Measurements from ENCODE around the gene NOL3.

Gene NOL3

GRCh38 chr16:67190041-67190440 lies 19.7 kb downstream of the NOL3 start, which contains the start of gene EXOC3L1:
Gene EXOC3L1, minus strand, starts transcription at chr16:67190136. Its CDS starts 460 bp downstream, at chr16:67189676.
- no peak for DNase-seq (ENCODE audit: low spot score)

DNA sequence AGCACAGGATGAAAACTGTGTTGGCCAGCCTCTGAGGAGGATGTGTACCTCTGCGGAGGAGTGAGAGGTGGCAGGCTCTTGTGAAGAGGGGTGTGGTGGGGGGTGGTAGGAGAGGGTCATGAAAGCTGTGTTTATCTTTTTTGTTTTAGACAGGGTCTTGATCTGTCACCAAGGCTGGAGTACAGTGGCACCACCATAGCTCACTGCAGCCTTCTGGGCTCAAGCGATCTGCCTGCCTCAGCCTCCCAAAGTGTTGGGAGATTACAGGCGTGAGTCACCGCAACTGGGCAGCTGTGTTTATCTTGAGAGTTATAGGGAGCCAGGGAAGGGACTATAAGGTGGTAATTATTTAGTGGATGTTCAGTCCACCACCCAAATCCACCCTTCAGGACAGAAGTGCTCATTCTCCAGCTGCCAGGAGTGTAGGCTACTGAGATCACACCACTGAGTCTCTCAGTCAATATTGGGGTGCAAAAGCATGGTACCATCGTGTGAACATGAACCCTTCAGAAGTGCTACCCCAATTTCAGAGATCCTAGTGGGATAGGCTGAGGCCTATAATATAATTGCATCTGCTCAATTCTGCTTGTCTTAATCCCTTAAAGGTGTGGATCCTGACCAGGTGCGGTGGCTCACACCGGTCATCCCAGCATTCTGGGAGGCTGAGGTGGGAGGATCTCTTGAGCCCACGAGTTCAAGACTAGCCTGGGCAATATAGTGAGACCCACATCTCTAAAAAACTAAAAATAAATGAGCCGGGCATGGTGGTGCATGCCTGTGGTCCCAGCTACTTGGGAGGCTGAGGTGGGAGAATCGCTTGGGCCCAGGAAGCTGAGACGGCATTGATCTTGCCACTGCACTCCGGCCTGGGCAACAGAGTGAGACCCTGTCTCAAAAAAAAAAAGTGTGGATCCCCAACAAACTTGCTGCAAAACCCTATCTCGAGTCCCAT lies 20.4 kb downstream of the NOL3 start:
- DNase-seq (ENCODE audit: low spot score): no peak

DNA sequence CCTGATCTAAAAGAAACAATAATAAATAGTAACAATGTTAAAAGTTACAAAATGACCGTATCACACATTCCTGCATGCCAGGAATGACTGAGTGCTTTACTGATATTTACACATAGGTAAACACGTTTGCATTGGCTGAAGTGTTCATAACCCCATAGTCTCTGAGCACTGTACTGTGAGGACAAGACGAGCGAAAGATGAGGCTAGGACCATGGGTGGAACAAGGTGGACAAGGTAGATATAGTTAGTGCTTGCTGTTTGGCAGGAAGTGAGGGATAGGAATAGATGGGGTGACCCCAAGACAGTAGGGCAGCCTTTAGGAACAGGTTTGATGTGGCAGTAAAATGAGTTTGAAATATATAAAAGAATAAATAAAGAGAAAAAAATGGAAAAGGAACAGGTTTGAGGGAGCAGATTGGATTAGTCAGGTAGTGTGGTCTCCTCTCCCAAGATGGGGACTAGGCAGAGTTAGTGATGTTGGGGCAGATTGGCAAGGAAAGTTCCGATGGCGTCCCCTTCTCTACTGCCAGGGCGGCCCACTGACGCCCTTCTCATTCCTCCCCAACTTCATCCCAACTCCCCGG lies 21.2 kb downstream of the NOL3 start:
- no peak for DNase-seq (ENCODE audit: low spot score)

- peak; percentile 95 for DNase-seq (ENCODE audit: low spot score)
These were observed 21.8 kb downstream of the NOL3 start, which contains the start of gene E2F4 for GRCh38 chr16:67191995-67192681. Gene E2F4, plus strand, starts transcription at chr16:67192155. Its CDS starts 73 bp downstream, at chr16:67192228.

DNA sequence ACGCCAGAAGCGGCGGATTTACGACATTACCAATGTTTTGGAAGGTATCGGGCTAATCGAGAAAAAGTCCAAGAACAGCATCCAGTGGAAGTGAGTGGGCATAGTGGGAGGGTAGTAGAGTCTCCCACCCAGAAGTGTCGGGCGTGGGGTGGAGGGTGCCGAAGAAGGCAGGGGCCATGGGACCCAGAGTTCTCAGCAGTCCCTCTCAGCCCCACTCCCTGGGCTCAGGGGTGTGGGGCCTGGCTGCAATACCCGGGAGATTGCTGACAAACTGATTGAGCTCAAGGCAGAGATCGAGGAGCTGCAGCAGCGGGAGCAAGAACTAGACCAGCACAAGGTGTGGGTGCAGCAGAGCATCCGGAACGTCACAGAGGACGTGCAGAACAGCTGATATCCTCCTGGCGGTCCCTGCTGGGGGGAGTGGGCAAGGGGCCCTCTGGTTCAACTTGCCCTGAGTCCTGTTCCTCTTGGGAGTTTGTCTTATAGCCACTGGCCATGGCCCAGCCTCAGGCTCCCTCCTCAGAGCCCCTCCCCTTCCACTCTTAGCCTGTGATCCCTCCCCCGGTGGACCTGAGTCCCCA lies 22.5 kb downstream of the NOL3 start:
- DNase-seq (ENCODE audit: low spot score): no peak

GRCh38 chr16:67193536-67193935 lies 23.2 kb downstream of the NOL3 start:
- no peak for DNase-seq (ENCODE audit: low spot score)

- DNase-seq (ENCODE audit: low spot score): no peak
These were observed 23.9 kb downstream of the NOL3 start for GRCh38 chr16:67194260-67194659.

GRCh38 chr16:67195676-67196075 lies 25.3 kb downstream of the NOL3 start:
- no peak for DNase-seq (ENCODE audit: low spot score)

- DNase-seq (ENCODE audit: low spot score): no peak
These were observed 26.5 kb downstream of the NOL3 start for GRCh38 chr16:67196881-67197280.

DNA sequence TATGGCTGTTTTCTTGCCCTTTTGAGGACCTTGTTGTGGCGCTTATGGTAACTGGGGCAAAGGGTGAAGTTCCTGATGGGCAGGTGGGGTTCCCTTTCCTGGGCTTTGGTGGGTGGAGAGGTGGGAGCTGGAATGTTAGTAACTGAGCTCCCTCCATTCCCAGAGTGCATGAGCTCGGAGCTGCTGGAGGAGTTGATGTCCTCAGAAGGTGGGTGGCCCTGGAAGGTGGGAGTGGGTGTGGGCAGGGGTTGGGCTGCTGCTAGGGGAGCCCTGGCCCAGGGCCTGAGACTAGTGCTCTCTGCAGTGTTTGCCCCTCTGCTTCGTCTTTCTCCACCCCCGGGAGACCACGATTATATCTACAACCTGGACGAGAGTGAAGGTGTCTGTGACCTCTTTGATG lies 27.4 kb downstream of the NOL3 start:
- no peak for DNase-seq (ENCODE audit: low spot score)

- DNase-seq (ENCODE audit: low spot score): peak; percentile 79
These were observed 27.9 kb downstream of the NOL3 start for GRCh38 chr16:67198238-67198734.

DNA sequence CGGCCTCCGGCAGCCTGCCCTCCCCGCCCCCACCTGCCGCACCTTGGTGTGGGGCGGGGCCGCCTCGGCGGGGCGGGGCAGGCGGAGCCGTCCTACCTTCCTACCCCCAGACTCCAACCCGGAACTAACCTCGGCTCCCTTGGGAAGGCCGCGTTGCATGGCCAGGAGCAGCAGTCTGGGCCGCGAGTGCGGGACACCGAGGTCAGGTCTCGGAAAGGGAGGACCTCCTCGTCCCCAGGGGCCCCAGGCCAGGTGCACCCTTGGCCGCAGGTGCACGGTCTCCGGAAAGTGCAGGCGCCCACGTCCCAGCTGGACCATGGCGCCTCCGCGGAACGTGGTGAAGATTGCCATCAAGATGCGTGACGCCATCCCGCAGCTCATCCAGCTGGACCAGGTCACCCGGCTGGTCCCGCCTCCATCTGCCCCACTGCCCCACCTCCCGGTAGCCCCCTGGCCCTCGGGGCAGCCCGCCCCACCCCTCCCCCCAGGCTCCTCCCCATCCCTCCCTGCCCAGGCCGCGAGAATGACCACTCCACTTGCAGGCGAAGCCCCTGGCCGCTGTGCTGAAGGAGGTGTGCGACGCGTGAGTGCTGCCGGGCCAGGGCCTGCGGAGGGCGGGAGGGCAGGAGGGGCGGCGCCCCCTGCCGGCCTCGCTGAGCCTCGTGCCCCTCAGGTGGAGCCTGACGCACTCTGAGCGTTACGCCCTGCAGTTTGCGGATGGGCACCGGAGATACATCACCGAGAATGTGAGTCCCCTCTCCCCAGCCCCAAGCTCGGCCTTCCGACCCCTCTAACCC lies 28.9 kb downstream of the NOL3 start, which contains the start of gene ELMO3:
Gene ELMO3 (plus strand): TSS at position 121 of the 797 bp plus-strand sequence. CDS start 196 bp downstream, at position 317.
- DNase-seq (ENCODE audit: low spot score): no peak

DNA sequence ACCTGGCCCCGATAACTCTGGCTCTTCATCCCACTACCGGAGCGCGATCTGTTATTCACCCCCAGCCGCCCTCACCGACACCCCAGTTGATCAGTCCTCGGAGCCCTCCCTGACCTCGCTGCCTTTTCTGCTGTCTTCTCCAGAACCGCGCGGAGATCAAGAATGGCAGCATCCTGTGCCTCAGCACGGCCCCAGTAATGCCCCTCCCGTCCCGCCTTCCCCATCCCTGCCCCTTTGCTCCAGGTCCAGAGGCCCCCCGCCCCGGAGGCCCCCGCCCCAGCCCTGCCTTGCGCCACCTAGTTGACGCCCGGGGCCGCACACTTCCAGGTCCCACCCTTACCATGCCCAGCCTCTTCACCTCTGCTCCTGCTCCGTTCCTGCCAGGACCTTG lies 29.5 kb downstream of the NOL3 start:
- DNase-seq (ENCODE audit: low spot score): no peak

DNA sequence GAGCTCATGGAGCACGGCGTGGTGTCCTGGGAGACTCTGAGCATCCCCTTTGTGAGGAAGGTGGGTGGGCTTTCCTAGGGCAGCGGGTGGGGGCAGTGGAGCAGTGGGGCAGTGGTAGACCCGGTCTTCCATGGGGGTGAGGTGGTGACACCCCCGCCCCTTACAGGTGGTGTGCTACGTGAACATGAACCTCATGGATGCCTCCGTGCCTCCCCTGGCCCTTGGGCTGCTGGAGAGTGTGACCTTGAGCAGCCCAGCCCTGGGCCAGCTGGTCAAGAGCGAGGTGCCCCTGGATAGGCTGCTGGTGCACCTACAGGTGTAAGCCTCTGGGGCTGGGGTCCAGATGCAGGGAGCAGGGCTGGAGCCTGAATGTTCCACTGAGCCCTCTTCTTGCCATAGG lies 30.2 kb downstream of the NOL3 start:
- DNase-seq (ENCODE audit: low spot score): no peak

- DNase-seq (ENCODE audit: low spot score): no peak
These were observed 31.3 kb downstream of the NOL3 start for GRCh38 chr16:67201411-67202345.

GRCh38 chr16:67202426-67202825 lies 32.1 kb downstream of the NOL3 start:
- DNase-seq (ENCODE audit: low spot score): no peak

DNA sequence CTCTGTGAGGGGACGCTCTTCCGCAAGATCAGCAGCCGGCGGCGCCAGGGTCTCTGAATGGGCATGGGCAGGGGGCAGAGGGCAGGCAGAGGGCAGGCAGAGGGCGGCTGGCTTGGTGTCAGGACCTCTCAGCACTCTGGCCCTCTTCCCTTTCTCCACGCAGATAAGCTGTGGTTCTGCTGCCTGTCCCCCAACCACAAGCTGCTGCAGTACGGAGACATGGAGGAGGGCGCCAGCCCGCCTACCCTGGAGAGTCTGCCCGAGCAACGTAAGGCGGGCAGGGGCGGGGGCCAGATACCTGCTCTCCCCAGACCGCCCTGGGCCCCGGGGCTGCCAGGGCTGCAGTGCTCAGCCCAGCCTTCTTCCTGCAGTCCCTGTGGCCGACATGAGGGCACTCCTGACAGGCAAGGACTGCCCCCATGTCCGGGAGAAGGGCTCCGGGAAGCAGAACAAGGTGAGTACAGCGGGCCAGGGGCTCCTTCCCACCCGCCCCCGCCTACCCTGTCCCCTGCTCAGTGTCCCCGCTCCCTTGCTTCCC lies 32.7 kb downstream of the NOL3 start:
- no peak for DNase-seq (ENCODE audit: low spot score)

DNA sequence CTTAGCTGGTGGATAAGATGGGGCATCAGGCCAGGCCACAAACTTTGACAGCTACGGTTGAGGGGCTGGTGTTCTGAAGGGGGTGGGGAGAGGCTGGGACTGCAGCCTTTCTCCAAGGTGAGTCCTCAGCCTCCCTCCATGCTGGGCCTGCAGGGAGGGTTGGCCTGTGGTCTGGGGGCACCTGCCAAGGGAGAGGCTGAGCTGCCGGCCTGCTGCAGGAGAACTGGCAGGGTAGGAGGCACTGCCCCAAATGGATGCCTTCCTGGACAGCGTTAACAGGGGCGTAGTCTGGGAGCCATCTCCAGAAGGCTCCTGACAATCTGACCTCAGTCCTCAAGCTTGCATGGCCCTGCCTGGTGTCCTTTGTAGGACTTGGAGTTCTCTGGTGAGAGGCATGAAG lies 33.7 kb downstream of the NOL3 start:
- no peak for DNase-seq (ENCODE audit: low spot score)

GRCh38 chr16:67206129-67206837 lies 35.9 kb downstream of the NOL3 start:
- DNase-seq (ENCODE audit: low spot score): no peak

Data from D341Med (cell line).